Esophagus squamous epithelium (tissue), 5 donors: ENCODE results near the gene NHEJ1. TPM values are rescaled to one million over a fixed set of nuclear protein-coding genes. Genes with fewer than 3 reads are reported as not detected.

Experiments used
- DNase-seq: peaks from one replicate; lab custom pipeline; 2025; lab: John Stamatoyannopoulos, UW
- H3K27ac ChIP-seq, 4 donors: fragments of 200-600 bp; sonication (generic); one replicate each; pipeline ENCODE4 v1.5.1; 2016 to 2019; ENCODE audit warnings: mild to moderate bottlenecking in 1 of 4
- H3K27me3 ChIP-seq, 4 donors: fragments of 200-600 bp; sonication (generic); 1 replicate in 3 of 4; 2 replicates in 1 of 4; pipeline versions ENCODE4 v1.5.1 to v1.6.0; 2017 to 2021; ENCODE audit warnings: antibody characterized with exemption in 1 of 4
- H3K36me3 ChIP-seq, 3 donors: fragments of 200-600 bp; sonication (generic); one replicate each; pipeline ENCODE4 v1.5.1; 2016 to 2019
- H3K4me1 ChIP-seq, 3 donors: fragments of 200-600 bp; sonication (generic); one replicate each; pipeline ENCODE4 v1.5.1; 2017 to 2019
- H3K4me3 ChIP-seq, 4 donors: fragments of 200-600 bp; sonication (generic); 1 replicate in 3 of 4; 2 replicates in 1 of 4; pipeline ENCODE4 v1.5.1; 2016 to 2019; ENCODE audit warnings: mild to moderate bottlenecking in 2 of 4, moderate library complexity in 1 of 4
- H3K9me3 ChIP-seq, 3 donors: fragments of 200-600 bp; sonication (generic); one replicate each; pipeline ENCODE4 v1.5.1; 2016 to 2019
- POLR2A ChIP-seq, 4 donors: fragments of 450-650 bp; IDR thresholded peaks; one replicate each; pipeline ENCODE4 v1.6.1; 2017; ENCODE audit warnings: antibody characterized with exemption in 4 of 4, mild to moderate bottlenecking in 4 of 4, moderate library complexity in 3 of 4
- WGBS, 2 donors: methylation state at CpG; one replicate each; pipeline ENCODE4 v1.1.5; 2018; 5-methylcytosine and 5-hydroxymethylcytosine counted together
- intact Hi-C: fragments of 100-400 bp; cut with DNase I; formaldehyde crosslinking; loops from one replicate; pipeline ENCODE4 v1.15.0; 2022
- total RNA-seq, 4 donors: library from RNA; depleted of rRNA; stranded (reverse); fragments of >200 nt; gene quantifications; one replicate each; pipeline ENCODE4 v1.1.0, GENCODE V29; 2016
- TF ChIP-seq, protein P1 (sequence below), 6 experiments: fragments of 450-650 bp in 4 of 6; fragments of 200-600 bp in 2 of 6; sonication (generic) in 2 of 6; IDR thresholded peaks; one replicate each; pipeline ENCODE4 v1.5.1; 2016 to 2019; ENCODE audit warnings: antibody characterized with exemption in 6 of 6, mild to moderate bottlenecking in 4 of 6, moderate library complexity in 4 of 6
- donor health status: DM: yes; HTN: yes; CAD: no.

Gene NHEJ1
- total RNA-seq, 4 donors from 2014 or later = 6.3 to 14.3 (median 9.7) TPM

DNA sequence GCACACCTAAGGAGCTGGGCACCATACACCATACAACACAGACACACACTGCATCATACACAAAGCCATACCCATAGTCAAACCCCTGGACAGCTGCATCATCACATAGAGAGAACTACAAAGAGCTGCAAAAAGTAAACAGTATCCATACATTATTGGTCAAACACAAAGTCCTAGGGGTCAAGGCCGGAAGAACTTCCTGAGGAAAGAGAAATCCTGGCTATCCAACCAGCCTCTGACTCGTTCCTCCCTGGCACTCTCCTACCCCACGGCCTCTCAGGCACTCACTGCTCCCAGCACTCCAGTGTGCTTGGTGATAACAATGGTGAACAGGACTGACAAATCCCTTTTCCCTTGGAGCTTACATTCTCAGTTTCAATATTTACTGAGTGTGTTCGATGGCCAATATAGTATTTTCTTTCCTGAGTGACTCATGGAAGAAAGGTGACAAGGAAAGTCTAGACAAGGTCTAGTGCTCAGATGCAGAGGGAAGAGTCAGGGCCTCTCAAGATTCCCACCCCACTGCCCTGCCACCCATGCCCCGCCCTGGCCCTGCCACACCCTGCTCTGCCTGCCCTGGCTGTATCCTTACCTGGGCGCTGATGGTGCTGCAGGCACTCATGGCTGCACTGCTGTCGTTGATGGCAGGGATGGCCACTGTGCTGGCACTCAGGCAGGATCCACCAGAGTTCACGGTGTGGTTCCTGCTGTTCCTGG lies 122.7 kb downstream of the NHEJ1 start:
- DNase-seq = no peak
- Histone ChIP-seq H3K27me3 (peaks cover 0 to 97% (median 8%) of the 10 kb centered on the region in 4 donors), H3K4me3 (no peak overlapping the region), H3K27ac (no peak overlapping the region), H3K4me1 (peaks cover 0 to 5% (median 0%) of the 10 kb centered on the region in 3 donors), H3K36me3 (no peaks in the 10 kb centered on the region), H3K9me3 (no peaks in the 10 kb centered on the region)
- 42 to 55% methylated on average over 5 to 6 of the region's 8 CpGs for WGBS, 2 donors
- TF ChIP-seq, protein P1, sequence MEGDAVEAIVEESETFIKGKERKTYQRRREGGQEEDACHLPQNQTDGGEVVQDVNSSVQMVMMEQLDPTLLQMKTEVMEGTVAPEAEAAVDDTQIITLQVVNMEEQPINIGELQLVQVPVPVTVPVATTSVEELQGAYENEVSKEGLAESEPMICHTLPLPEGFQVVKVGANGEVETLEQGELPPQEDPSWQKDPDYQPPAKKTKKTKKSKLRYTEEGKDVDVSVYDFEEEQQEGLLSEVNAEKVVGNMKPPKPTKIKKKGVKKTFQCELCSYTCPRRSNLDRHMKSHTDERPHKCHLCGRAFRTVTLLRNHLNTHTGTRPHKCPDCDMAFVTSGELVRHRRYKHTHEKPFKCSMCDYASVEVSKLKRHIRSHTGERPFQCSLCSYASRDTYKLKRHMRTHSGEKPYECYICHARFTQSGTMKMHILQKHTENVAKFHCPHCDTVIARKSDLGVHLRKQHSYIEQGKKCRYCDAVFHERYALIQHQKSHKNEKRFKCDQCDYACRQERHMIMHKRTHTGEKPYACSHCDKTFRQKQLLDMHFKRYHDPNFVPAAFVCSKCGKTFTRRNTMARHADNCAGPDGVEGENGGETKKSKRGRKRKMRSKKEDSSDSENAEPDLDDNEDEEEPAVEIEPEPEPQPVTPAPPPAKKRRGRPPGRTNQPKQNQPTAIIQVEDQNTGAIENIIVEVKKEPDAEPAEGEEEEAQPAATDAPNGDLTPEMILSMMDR (IDR thresholded peaks at IDR 0.05) = no peak
- TF ChIP-seq POLR2A (IDR thresholded peaks at IDR 0.05) = no peak
- intact Hi-C loops = no loop called here

DNA sequence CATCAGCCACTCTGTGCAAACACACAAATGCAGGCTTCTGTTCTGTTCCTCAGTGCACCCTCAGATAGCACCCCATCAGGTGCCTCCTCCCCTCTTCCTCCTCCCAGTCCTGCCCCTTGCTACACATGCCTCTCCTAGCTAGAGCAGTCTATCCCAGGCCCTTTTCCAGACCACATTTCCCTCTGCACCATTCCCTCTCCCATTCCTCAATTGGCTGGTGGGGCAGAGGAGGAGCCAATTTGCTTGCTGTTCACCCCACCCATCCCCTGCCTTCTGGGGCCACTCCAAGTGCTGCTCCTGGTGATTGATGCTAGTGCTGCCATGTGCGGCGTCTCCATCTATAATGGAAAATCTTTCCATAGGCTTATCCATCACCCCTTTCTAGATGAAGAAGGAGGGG lies 124.7 kb downstream of the NHEJ1 start:
- H3K27me3 ChIP-seq = peaks cover 0 to 97% (median 6%) of the 10 kb centered on the region in 4 donors
- TF ChIP-seq, protein P1 (IDR thresholded peaks at IDR 0.05) = no peak
- TF ChIP-seq POLR2A (IDR thresholded peaks at IDR 0.05) = no peak
- intact Hi-C loops = no loop called here
- no peak overlapping the region for H3K4me3 ChIP-seq
- no peaks in the 10 kb centered on the region for H3K4me1 ChIP-seq
- DNase-seq = no peak
- no peaks in the 10 kb centered on the region for H3K9me3 ChIP-seq
- WGBS, 2 donors = 62 to 63% methylated on average over 2 of the region's 2 CpGs
- no peak overlapping the region for H3K27ac ChIP-seq
- no peaks in the 10 kb centered on the region for H3K36me3 ChIP-seq

GRCh38 chr2:219034823-219035222 lies 125.8 kb downstream of the NHEJ1 start:
- intact Hi-C loops = no loop called here
- no peak overlapping the region for H3K27ac ChIP-seq
- TF ChIP-seq POLR2A (IDR thresholded peaks at IDR 0.05) = no peak
- TF ChIP-seq, protein P1 (IDR thresholded peaks at IDR 0.05) = no peak
- DNase-seq = no peak
- no peak overlapping the region for H3K4me3 ChIP-seq
- peaks cover 0 to 97% (median 0%) of the 10 kb centered on the region in 4 donors for H3K27me3 ChIP-seq
- 49 to 50% methylated on average over 6 of the region's 6 CpGs for WGBS, 2 donors
- no peaks in the 10 kb centered on the region for H3K4me1 ChIP-seq
- H3K9me3 ChIP-seq = no peaks in the 10 kb centered on the region
- H3K36me3 ChIP-seq = no peaks in the 10 kb centered on the region

GRCh38 chr2:219032051-219032745 lies 128.4 kb downstream of the NHEJ1 start:
- Histone ChIP-seq H3K4me3 (no peak overlapping the region), H3K27ac (no peak overlapping the region), H3K9me3 (no peaks in the 10 kb centered on the region), H3K27me3 (peaks cover 0 to 95% (median 0%) of the 10 kb centered on the region in 4 donors), H3K36me3 (no peaks in the 10 kb centered on the region), H3K4me1 (no peaks in the 10 kb centered on the region)
- no peak for DNase-seq
- WGBS, 2 donors = 63 to 73% methylated on average over 8 to 10 of the region's 23 CpGs
- TF ChIP-seq, protein P1 (IDR thresholded peaks at IDR 0.05) = no peak
- no peak for TF ChIP-seq POLR2A (IDR thresholded peaks at IDR 0.05)
- intact Hi-C loops = no loop called here
